MCF 10A (cell line): ENCODE data around the gene KRTAP12-1. TPM values are rescaled to one million over a fixed set of nuclear protein-coding genes. Genes with fewer than 3 reads are reported as not detected.

Experiments used
- BruUV-seq: library from RNA; stranded (reverse); fragments of 400-500 nt; replicated peaks from 2 replicates; lab custom pipeline; 2021; lab: Mats Ljungman, UMichigan
- CTCF ChIA-PET: fragments of 300-600 bp; sonication (Branson Sonifier 250); formaldehyde crosslinking; extraction: SDS; loops from one replicate; lab custom pipeline; 2021; ENCODE audit warnings: antibody characterized with exemption, inconsistent platforms; lab: Yijun Ruan, JAX
- POLR2A ChIA-PET: fragments of 300-600, 350-650 bp; sonication (Branson Sonifier 250); formaldehyde crosslinking; extraction: SDS; loops from one replicate; lab custom pipeline; 2020; ENCODE audit warnings: antibody characterized with exemption, inconsistent platforms; lab: Yijun Ruan, JAX
- DNase-seq: peaks from one replicate; pipeline ENCODE4 v3.0.0-alpha.2; 2018; ENCODE audit not compliant: unreplicated experiment
- H3K27ac Mint-ChIP-seq: one replicate; pipeline ENCODE4 v1.8.0; 2022; ENCODE audit warnings: mild to moderate bottlenecking, low read depth, mixed read lengths; ENCODE audit not compliant: unreplicated experiment
- H3K27me3 Mint-ChIP-seq: one replicate; pipeline ENCODE4 v1.8.0; 2022; ENCODE audit warnings: mixed read lengths; ENCODE audit not compliant: insufficient read depth, unreplicated experiment
- H3K36me3 Mint-ChIP-seq: one replicate; pipeline ENCODE4 v1.8.0; 2022; ENCODE audit warnings: mild to moderate bottlenecking, moderate library complexity, mixed read lengths; ENCODE audit not compliant: insufficient read depth, unreplicated experiment
- H3K4me1 Mint-ChIP-seq: one replicate; pipeline ENCODE4 v1.8.0; 2022; ENCODE audit warnings: mixed read lengths; ENCODE audit not compliant: insufficient read depth, unreplicated experiment
- H3K4me3 Mint-ChIP-seq: one replicate; pipeline ENCODE4 v1.8.0; 2022; ENCODE audit warnings: mild to moderate bottlenecking, moderate library complexity, mixed read lengths; ENCODE audit not compliant: unreplicated experiment
- H3K9me3 Mint-ChIP-seq: one replicate; pipeline ENCODE4 v1.8.0; 2022; ENCODE audit warnings: mixed read lengths; ENCODE audit not compliant: unreplicated experiment
- CTCF ChIP-seq: fragments of 200-600 bp; IDR thresholded peaks from one replicate; pipeline ENCODE4 v1.8.0; 2022; ENCODE audit warnings: antibody characterized with exemption, mild to moderate bottlenecking; ENCODE audit not compliant: unreplicated experiment
- intact Hi-C: fragments of 100-400 bp; cut with micrococcal nuclease; formaldehyde crosslinking; loops from 2 replicates; pipeline ENCODE4 v1.14.1; 2022
- total RNA-seq: library from RNA; stranded (reverse); gene quantifications from 2 replicates; pipeline ENCODE4 v1.2.3, GENCODE V29; 2022

The KRTAP12-1 gene
- total RNA-seq, 1 experiment from 2014 or later = not detected

- POLR2A ChIA-PET = no interaction called here
- Mint-ChIP-seq H3K4me1 (no peaks in the 10 kb centered on the region), H3K27me3 (peaks cover 60% of the 10 kb centered on the region)
Observed at GRCh38 chr21:44716984-44717383, 35.0 kb upstream of the KRTAP12-1 start.

GRCh38 chr21:44714905-44715304 is 32.9 kb upstream of the KRTAP12-1 start:
- TF ChIP-seq CTCF = no peak
- Mint-ChIP-seq H3K9me3 (no peaks in the 10 kb centered on the region), H3K27ac (no peak overlapping the region), H3K4me3 (no peak overlapping the region), H3K27me3 (peaks cover 73% of the 10 kb centered on the region), H3K4me1 (no peaks in the 10 kb centered on the region), H3K36me3 (no peaks in the 10 kb centered on the region)
- DNase-seq = no peak
- intact Hi-C loops = no loop called here
- no TSS peak for BruUV-seq
- CTCF ChIA-PET = interaction anchor here (1.2 kb wide), 1 partner anchor 12 kb away, joined by 3 read pairs; no protein-coding TSS in a partner anchor
- POLR2A ChIA-PET = no interaction called here

More at GRCh38 chr21:44716984-44717383, 35.0 kb upstream of the KRTAP12-1 start:
- H3K27ac Mint-ChIP-seq = no peak overlapping the region
- CTCF ChIA-PET = no interaction called here
- no peak overlapping the region for H3K4me3 Mint-ChIP-seq
- no peaks in the 10 kb centered on the region for H3K36me3 Mint-ChIP-seq
- no peak for TF ChIP-seq CTCF
- no TSS peak for BruUV-seq
- H3K9me3 Mint-ChIP-seq = no peaks in the 10 kb centered on the region
- intact Hi-C loops = no loop called here
- no peak for DNase-seq

- H3K4me1 Mint-ChIP-seq = no peaks in the 10 kb centered on the region
- H3K9me3 Mint-ChIP-seq = no peaks in the 10 kb centered on the region
- ChIA-PET POLR2A (no interaction called here), CTCF (interaction anchor here (1.2 kb wide), 1 partner anchor 29 kb away, joined by 6 read pairs; no protein-coding TSS in a partner anchor)
- H3K36me3 Mint-ChIP-seq = no peaks in the 10 kb centered on the region
- intact Hi-C loops = no loop called here
- no peak overlapping the region for H3K27ac Mint-ChIP-seq
- BruUV-seq = no TSS peak
- H3K27me3 Mint-ChIP-seq = peaks cover 73% of the 10 kb centered on the region
- no peak for TF ChIP-seq CTCF
- H3K4me3 Mint-ChIP-seq = no peak overlapping the region
- DNase-seq = no peak
Observed at GRCh38 chr21:44713846-44714245, 31.9 kb upstream of the KRTAP12-1 start.

- Mint-ChIP-seq H3K36me3 (no peaks in the 10 kb centered on the region), H3K27me3 (peaks cover 73% of the 10 kb centered on the region), H3K9me3 (no peaks in the 10 kb centered on the region), H3K4me1 (no peaks in the 10 kb centered on the region), H3K27ac (no peak overlapping the region), H3K4me3 (no peak overlapping the region)
- intact Hi-C loops = no loop called here
- no TSS peak for BruUV-seq
- ChIA-PET CTCF (interaction anchor here (1.2 kb wide), 1 partner anchor 29 kb away, joined by 6 read pairs; no protein-coding TSS in a partner anchor), POLR2A (no interaction called here)
- no peak for DNase-seq
- TF ChIP-seq CTCF = no peak
Observed at GRCh38 chr21:44713130-44713529, 31.2 kb upstream of the KRTAP12-1 start.
